GM12801 (cell line): Measurements from ENCODE around the gene DLG2.

Experiments used
- TF ChIP-seq, protein P1 (sequence below): IDR thresholded peaks from one replicate; pipeline ENCODE4 v1.5.1; 2011; ENCODE audit warnings: control low read depth; ENCODE audit not compliant: insufficient read length; ENCODE audit errors: extremely low read depth

The DLG2 gene

DNA sequence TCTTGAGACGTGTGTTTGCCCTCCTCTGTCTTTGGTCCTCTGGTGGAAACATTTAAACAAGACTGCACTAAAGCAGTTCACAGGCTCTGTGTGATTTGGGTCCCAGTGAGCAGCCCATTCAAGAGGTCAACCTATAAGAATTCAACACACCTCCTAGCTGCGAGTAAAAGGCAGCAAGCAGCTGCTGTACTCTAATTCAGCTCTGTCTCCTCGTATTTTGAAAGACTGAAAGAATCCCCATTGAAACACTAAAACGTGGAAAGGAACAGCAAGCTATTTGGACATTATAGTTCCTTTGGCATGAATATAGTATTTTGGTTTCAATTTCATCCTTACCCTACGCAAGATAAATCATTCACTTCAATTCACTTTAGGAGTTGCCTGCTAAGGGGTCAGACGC lies 1046.7 kb downstream of the DLG2 start:
- TF ChIP-seq, protein P1, sequence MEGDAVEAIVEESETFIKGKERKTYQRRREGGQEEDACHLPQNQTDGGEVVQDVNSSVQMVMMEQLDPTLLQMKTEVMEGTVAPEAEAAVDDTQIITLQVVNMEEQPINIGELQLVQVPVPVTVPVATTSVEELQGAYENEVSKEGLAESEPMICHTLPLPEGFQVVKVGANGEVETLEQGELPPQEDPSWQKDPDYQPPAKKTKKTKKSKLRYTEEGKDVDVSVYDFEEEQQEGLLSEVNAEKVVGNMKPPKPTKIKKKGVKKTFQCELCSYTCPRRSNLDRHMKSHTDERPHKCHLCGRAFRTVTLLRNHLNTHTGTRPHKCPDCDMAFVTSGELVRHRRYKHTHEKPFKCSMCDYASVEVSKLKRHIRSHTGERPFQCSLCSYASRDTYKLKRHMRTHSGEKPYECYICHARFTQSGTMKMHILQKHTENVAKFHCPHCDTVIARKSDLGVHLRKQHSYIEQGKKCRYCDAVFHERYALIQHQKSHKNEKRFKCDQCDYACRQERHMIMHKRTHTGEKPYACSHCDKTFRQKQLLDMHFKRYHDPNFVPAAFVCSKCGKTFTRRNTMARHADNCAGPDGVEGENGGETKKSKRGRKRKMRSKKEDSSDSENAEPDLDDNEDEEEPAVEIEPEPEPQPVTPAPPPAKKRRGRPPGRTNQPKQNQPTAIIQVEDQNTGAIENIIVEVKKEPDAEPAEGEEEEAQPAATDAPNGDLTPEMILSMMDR: no peak

- TF ChIP-seq, protein P1: no peak
Measured at GRCh38 chr11:84573868-84574267, 1053.3 kb downstream of the DLG2 start.

GRCh38 chr11:84566671-84567070 lies 1060.5 kb downstream of the DLG2 start:
- TF ChIP-seq, protein P1: no peak

DNA sequence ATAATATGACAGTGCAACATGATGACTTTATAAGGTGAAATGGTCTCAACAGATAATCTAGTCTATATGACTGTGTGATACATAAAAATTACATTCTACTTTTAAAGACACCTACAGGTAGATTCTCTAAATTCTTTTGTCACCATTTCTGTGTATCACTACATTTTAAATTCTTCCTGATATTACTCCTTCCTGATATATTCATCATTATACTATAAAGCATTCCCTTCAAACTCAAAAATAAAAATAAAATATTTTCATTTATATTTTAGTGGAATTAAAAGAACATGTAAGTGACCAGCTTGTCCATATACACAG lies 1062.3 kb downstream of the DLG2 start:
- TF ChIP-seq, protein P1: no peak

DNA sequence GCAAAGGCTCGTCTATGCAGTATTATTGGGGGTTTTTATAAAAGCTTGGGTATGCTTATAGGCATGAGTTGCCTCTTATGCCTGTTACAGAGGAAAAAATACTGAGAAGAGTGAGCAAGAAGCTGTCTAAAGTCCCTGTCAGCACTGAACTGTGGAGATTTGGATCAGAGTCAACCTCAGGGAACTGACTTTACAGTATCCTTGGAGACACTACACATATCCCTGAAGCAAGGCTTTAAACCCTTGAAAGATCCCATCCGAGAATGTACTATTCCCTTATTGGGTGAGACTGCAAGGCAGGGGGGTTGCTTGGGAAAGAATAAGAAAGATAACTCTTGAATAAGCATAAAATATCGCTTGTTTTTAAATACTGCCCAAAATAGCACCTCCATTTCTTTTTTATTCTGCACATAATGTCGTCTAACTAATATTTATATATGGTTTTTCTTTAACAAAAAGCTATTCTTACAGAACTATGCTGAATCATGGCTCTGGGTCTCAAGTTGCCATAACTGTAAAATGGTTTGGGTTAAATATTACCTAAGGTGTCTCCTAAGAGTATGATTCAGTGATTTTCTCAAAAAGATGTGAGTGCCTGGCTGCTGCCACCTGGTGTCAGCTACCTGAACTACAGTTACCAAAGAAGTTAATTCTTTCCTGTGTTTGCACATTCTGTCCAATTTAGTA lies 1062.8 kb downstream of the DLG2 start:
- TF ChIP-seq, protein P1: peak; percentile 15

- TF ChIP-seq, protein P1: no peak
Measured at GRCh38 chr11:84563356-84563755, 1063.8 kb downstream of the DLG2 start.

DNA sequence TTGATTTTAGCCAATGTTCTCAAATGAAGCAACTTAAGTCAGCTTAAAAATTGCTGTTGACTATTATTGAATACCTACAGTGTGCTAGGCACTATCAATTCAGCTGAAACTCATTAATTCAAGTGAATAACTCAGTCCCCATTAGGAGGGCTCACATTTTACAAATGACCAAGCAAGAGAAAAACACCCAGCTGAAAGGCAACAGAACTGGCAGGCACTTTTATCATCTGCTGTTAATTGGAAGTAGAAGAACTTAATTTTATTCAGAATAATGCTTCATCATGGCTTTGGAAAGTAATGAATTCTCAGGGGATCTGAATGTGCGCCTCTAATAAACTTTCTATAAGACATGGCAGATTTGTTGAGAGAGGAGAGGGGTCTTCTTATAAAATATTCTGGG lies 1066.9 kb downstream of the DLG2 start:
- TF ChIP-seq, protein P1: no peak
